Activated CD4-positive, alpha-beta memory T cell treated with anti-CD3 and anti-CD28 coated beads, Interleukin-2, amount 10 ng/mL, durations not matched to agents 7 days and 5 days (primary cell): ENCODE results near the gene HIPK2. TPM values are rescaled to one million over a fixed set of nuclear protein-coding genes. Genes with fewer than 3 reads are reported as not detected.

Experiments used
- CTCF ChIA-PET: fragments of 350-600 bp; sonication (Branson Sonifier 250); formaldehyde crosslinking; loops from one replicate; lab custom pipeline; 2021; ENCODE audit warnings: antibody characterized with exemption, inconsistent platforms; lab: Charles Lee
- POLR2A ChIA-PET: fragments of 350-600 bp; sonication (Branson Sonifier 250); formaldehyde crosslinking; loops from one replicate; lab custom pipeline; 2021; ENCODE audit warnings: antibody characterized with exemption; lab: Charles Lee
- DNase-seq: peaks from one replicate; pipeline ENCODE4 v3.0.0-alpha.2; 2020
- H3K27ac Mint-ChIP-seq: one replicate; pipeline ENCODE4 v1.8.0; 2021; ENCODE audit warnings: mild to moderate bottlenecking, mixed read lengths
- H3K27me3 Mint-ChIP-seq: one replicate; pipeline ENCODE4 v1.8.0; 2021; ENCODE audit warnings: mixed read lengths
- H3K36me3 Mint-ChIP-seq: one replicate; pipeline ENCODE4 v1.8.0; 2021; ENCODE audit warnings: low read depth, mixed read lengths
- H3K4me1 Mint-ChIP-seq: one replicate; pipeline ENCODE4 v1.8.0; 2021; ENCODE audit warnings: mixed read lengths
- H3K4me3 Mint-ChIP-seq: one replicate; pipeline ENCODE4 v1.8.0; 2021; ENCODE audit warnings: mild to moderate bottlenecking, mixed read lengths
- H3K9me3 Mint-ChIP-seq: one replicate; pipeline ENCODE4 v1.8.0; 2021; ENCODE audit warnings: mixed read lengths
- total RNA-seq, 2 experiments: library from RNA; stranded (reverse); gene quantifications; one replicate each; pipeline ENCODE4 v1.2.3, GENCODE V29; 2021

HIPK2 gene
- total RNA-seq, 2 experiments from 2014 or later = 24.0 to 25.2 TPM

GRCh38 chr7:139745678-139746143 is 32.1 kb downstream of the HIPK2 start:
- H3K27me3 Mint-ChIP-seq = no peaks in the 10 kb centered on the region
- peaks cover 2% of the 10 kb centered on the region for H3K4me1 Mint-ChIP-seq
- H3K36me3 Mint-ChIP-seq = no peaks in the 10 kb centered on the region
- DNase-seq = no peak
- POLR2A ChIA-PET = no interaction called here
- no peak overlapping the region for H3K4me3 Mint-ChIP-seq
- no peak overlapping the region for H3K27ac Mint-ChIP-seq
- CTCF ChIA-PET = no interaction called here
- H3K9me3 Mint-ChIP-seq = no peaks in the 10 kb centered on the region

- Mint-ChIP-seq H3K27me3 (no peaks in the 10 kb centered on the region), H3K4me3 (no peak overlapping the region), H3K36me3 (no peaks in the 10 kb centered on the region), H3K4me1 (no peaks in the 10 kb centered on the region), H3K27ac (no peak overlapping the region), H3K9me3 (no peaks in the 10 kb centered on the region)
- POLR2A ChIA-PET = no interaction called here
- CTCF ChIA-PET = interaction anchor here (0.6 kb wide), 1 partner anchor 296 kb away, joined by 3 read pairs; no protein-coding TSS in a partner anchor
- DNase-seq = no peak
Observed at GRCh38 chr7:139744768-139745677, 32.8 kb downstream of the HIPK2 start.

- Mint-ChIP-seq H3K4me3 (no peak overlapping the region), H3K4me1 (no peaks in the 10 kb centered on the region), H3K36me3 (no peaks in the 10 kb centered on the region), H3K27me3 (no peaks in the 10 kb centered on the region), H3K9me3 (no peaks in the 10 kb centered on the region), H3K27ac (no peak overlapping the region)
- ChIA-PET CTCF (no interaction called here), POLR2A (no interaction called here)
- no peak for DNase-seq
Observed at GRCh38 chr7:139743967-139744767, 33.6 kb downstream of the HIPK2 start.

GRCh38 chr7:139743267-139743966 is 34.4 kb downstream of the HIPK2 start:
- H3K27ac Mint-ChIP-seq = no peak overlapping the region
- CTCF ChIA-PET = no interaction called here
- DNase-seq = no peak

GRCh38 chr7:139741789-139742344 is 35.9 kb downstream of the HIPK2 start:
- H3K4me1 Mint-ChIP-seq = peaks cover 21% of the 10 kb centered on the region
- no peaks in the 10 kb centered on the region for H3K9me3 Mint-ChIP-seq
- H3K27me3 Mint-ChIP-seq = no peaks in the 10 kb centered on the region
- POLR2A ChIA-PET = no interaction called here
- CTCF ChIA-PET = no interaction called here
- H3K36me3 Mint-ChIP-seq = peaks cover 9% of the 10 kb centered on the region
- DNase-seq = no peak
- no peak overlapping the region for H3K4me3 Mint-ChIP-seq
- H3K27ac Mint-ChIP-seq = no peak overlapping the region

More at GRCh38 chr7:139743267-139743966, 34.4 kb downstream of the HIPK2 start:
- Mint-ChIP-seq H3K27me3 (no peaks in the 10 kb centered on the region), H3K9me3 (no peaks in the 10 kb centered on the region), H3K36me3 (peaks cover under 1% of the 10 kb centered on the region), H3K4me3 (no peak overlapping the region), H3K4me1 (peaks cover 5% of the 10 kb centered on the region)
- POLR2A ChIA-PET = no interaction called here

- H3K4me3 Mint-ChIP-seq = no peak overlapping the region
- no peak for DNase-seq
- H3K36me3 Mint-ChIP-seq = peaks cover 11% of the 10 kb centered on the region
- H3K9me3 Mint-ChIP-seq = no peaks in the 10 kb centered on the region
- H3K4me1 Mint-ChIP-seq = peaks cover 25% of the 10 kb centered on the region
- no peak overlapping the region for H3K27ac Mint-ChIP-seq
- ChIA-PET POLR2A (no interaction called here), CTCF (no interaction called here)
- no peaks in the 10 kb centered on the region for H3K27me3 Mint-ChIP-seq
Observed at GRCh38 chr7:139741239-139741638, 36.6 kb downstream of the HIPK2 start.

- Mint-ChIP-seq H3K27me3 (no peaks in the 10 kb centered on the region), H3K4me1 (peaks cover 31% of the 10 kb centered on the region), H3K36me3 (peaks cover 17% of the 10 kb centered on the region), H3K4me3 (no peak overlapping the region), H3K9me3 (no peaks in the 10 kb centered on the region), H3K27ac (no peak overlapping the region)
- CTCF ChIA-PET = no interaction called here
- POLR2A ChIA-PET = no interaction called here
- no peak for DNase-seq
Observed at GRCh38 chr7:139739863-139740597, 37.8 kb downstream of the HIPK2 start.

GRCh38 chr7:139738772-139739171 is 39.0 kb downstream of the HIPK2 start:
- DNase-seq = no peak
- Mint-ChIP-seq H3K27ac (no peak overlapping the region), H3K4me3 (no peak overlapping the region), H3K27me3 (no peaks in the 10 kb centered on the region), H3K4me1 (peaks cover 31% of the 10 kb centered on the region), H3K9me3 (no peaks in the 10 kb centered on the region), H3K36me3 (peaks cover 17% of the 10 kb centered on the region)
- ChIA-PET CTCF (interaction anchor here (0.7 to 1.4 kb wide), 2 partner anchors 13 to 93 kb away, joined by 3 read pairs; no protein-coding TSS in a partner anchor), POLR2A (interaction anchor here (0.7 to 1.1 kb wide), 2 partner anchors 15 to 29 kb away, joined by 3 to 5 read pairs; no protein-coding TSS in a partner anchor)

- Mint-ChIP-seq H3K4me1 (peaks cover 31% of the 10 kb centered on the region), H3K27ac (peak overlapping the region; percentile 50), H3K4me3 (no peak overlapping the region), H3K27me3 (no peaks in the 10 kb centered on the region), H3K36me3 (peaks cover 17% of the 10 kb centered on the region), H3K9me3 (peaks cover 2% of the 10 kb centered on the region)
- ChIA-PET CTCF (interaction anchor here (0.7 to 1.8 kb wide), 5 partner anchors 12 to 119 kb away, joined by 3 to 7 read pairs (median 4); no protein-coding TSS in a partner anchor), POLR2A (interaction anchor here (0.9 to 1.1 kb wide), 2 partner anchors 28 to 30 kb away, joined by 4 to 5 read pairs; no protein-coding TSS in a partner anchor)
- DNase-seq = no peak
Observed at GRCh38 chr7:139738101-139738489, 39.7 kb downstream of the HIPK2 start.

GRCh38 chr7:139737221-139738100 is 40.3 kb downstream of the HIPK2 start:
- peaks cover 31% of the 10 kb centered on the region for H3K4me1 Mint-ChIP-seq
- no peaks in the 10 kb centered on the region for H3K27me3 Mint-ChIP-seq
- peak; percentile 32 for DNase-seq
- POLR2A ChIA-PET = interaction anchor here (0.7 to 1.4 kb wide), 4 partner anchors 28 to 57 kb away, joined by 3 to 5 read pairs (median 4); partner anchors contain the start of gene HIPK2
- H3K4me3 Mint-ChIP-seq = no peak overlapping the region
- H3K9me3 Mint-ChIP-seq = peaks cover 5% of the 10 kb centered on the region
- peaks cover 21% of the 10 kb centered on the region for H3K36me3 Mint-ChIP-seq
- H3K27ac Mint-ChIP-seq = peak overlapping the region; percentile 50
- CTCF ChIA-PET = interaction anchor here (0.8 to 1.8 kb wide), 6 partner anchors 11 to 200 kb away, joined by 3 to 7 read pairs (median 4); no protein-coding TSS in a partner anchor
